ENCODE measurements around the gene PPM1L. TPM values are rescaled to one million over a fixed set of nuclear protein-coding genes. Genes with fewer than 3 reads are reported as not detected.

Gene PPM1L
- total RNA-seq, 1 experiment from 2014 or later = 13.2 TPM

DNA sequence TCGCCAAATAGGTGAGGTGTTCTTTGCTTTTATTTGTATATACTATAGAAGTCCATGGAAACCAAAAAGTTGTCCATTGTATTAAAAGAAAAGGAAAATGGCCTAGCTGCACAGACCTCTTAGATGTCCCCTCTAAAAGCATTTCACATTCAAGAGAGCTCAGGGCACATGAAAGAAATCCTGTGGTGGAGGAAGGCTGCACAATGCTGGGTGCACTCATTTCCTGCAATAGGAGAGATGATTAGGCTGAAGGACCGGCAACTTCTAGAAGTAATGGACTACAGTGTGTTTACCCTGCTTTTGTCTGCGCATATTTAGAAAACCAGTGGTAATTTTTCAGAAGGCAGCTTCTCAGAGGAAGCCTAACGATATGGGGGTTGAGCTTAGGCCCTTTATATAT lies 25.4 kb downstream of the PPM1L start:
- ChIA-PET RAD21 (ENCODE audit: low non-redundant PET in 1 of 2, low total read pairs in 2 of 2, uncharacterized antibody in 2 of 2, unreplicated experiment in 2 of 2) (no interaction called here), POLR2A (no interaction called here), CTCF (no interaction called here)
- no peak overlapping the region for H3K4me3 ChIP-seq (replicated peaks in 1 of 2; ENCODE audit: low read depth in 1 of 2, low read length in 2 of 2)
- no peak overlapping the region for H3K9ac ChIP-seq (ENCODE audit: low read length)
- ATAC-seq (no peak), DNase-seq (ENCODE audit: low read depth, low spot score) (no peak)
- TF ChIP-seq EZH2phosphoT487 (IDR thresholded peaks at IDR 0.05; ENCODE audit: borderline replicate concordance) = no peak
- no peak for TF ChIP-seq CBX3 (IDR thresholded peaks at IDR 0.05; ENCODE audit: low read depth)
- TF ChIP-seq CEBPB (IDR thresholded peaks at IDR 0.05; ENCODE audit: low read depth) = no peak
- TF ChIP-seq FOSL1 (IDR thresholded peaks at IDR 0.05; ENCODE audit: low read depth) = no peak
- TF ChIP-seq SP1 (IDR thresholded peaks at IDR 0.05; ENCODE audit: low read depth) = no peak
- no peak for TF ChIP-seq EGR1 (IDR thresholded peaks at IDR 0.05; ENCODE audit: low read depth)
- TF ChIP-seq ZFX (IDR thresholded peaks at IDR 0.05) = no peak
- no peak for TF ChIP-seq SRF (IDR thresholded peaks at IDR 0.05; ENCODE audit: low read depth)
- no peak for TF ChIP-seq ZBTB33 (IDR thresholded peaks at IDR 0.05; ENCODE audit: extremely low read depth, insufficient replicate concordance, low read length)
- TF ChIP-seq ELF1 (IDR thresholded peaks at IDR 0.05; ENCODE audit: borderline replicate concordance, low read depth) = no peak
- H3K9me3 ChIP-seq (ENCODE audit: control insufficient read depth in 1 of 2, insufficient read depth in 1 of 2, low read depth in 1 of 2, low read length in 2 of 2) = no peaks in the 10 kb centered on the region
- H3K27ac ChIP-seq (ENCODE audit: low read depth, low read length) = no peak overlapping the region
- peaks cover 8 to 15% of the 10 kb centered on the region in 2 experiments; a peak in 3 of 4 replicates for H3K4me1 ChIP-seq (ENCODE audit: control insufficient read depth in 1 of 2, insufficient read depth in 2 of 2, low read length in 2 of 2)
- H3K4me2 ChIP-seq (ENCODE audit: low read length) = no peak overlapping the region
- no TSS peak for BruUV-seq (replicated peaks)
- no peak overlapping the region for H2AFZ ChIP-seq (ENCODE audit: low read depth, low read length, poor library complexity, severe bottlenecking)
- no peaks in the 10 kb centered on the region for H3K27me3 ChIP-seq (ENCODE audit: insufficient read depth, low read length)
- H3K9me2 ChIP-seq (ENCODE audit: insufficient read depth) = no peaks in the 10 kb centered on the region
- no peaks in the 10 kb centered on the region for H3K36me3 ChIP-seq (ENCODE audit: control insufficient read depth in 1 of 2, insufficient read depth in 2 of 2, low read length in 2 of 2)
- intact Hi-C loops (cut with micrococcal nuclease) = no loop called here
- no peaks in the 10 kb centered on the region for H4K20me1 ChIP-seq (ENCODE audit: insufficient read depth)
- H3K79me2 ChIP-seq (ENCODE audit: insufficient read depth, low read length) = no peaks in the 10 kb centered on the region

- DNase-seq (ENCODE audit: low read depth, low spot score) (no peak), ATAC-seq (no peak)
- no peaks in the 10 kb centered on the region for H3K9me2 ChIP-seq (ENCODE audit: insufficient read depth)
- intact Hi-C loops (cut with micrococcal nuclease) = no loop called here
- H3K27ac ChIP-seq (ENCODE audit: low read depth, low read length) = no peak overlapping the region
- no TSS peak for BruUV-seq (replicated peaks)
- no peaks in the 10 kb centered on the region for H3K27me3 ChIP-seq (ENCODE audit: insufficient read depth, low read length)
- ChIA-PET CTCF (no interaction called here), POLR2A (no interaction called here), RAD21 (ENCODE audit: low non-redundant PET in 1 of 2, low total read pairs in 2 of 2, uncharacterized antibody in 2 of 2, unreplicated experiment in 2 of 2) (no interaction called here)
- H2AFZ ChIP-seq (ENCODE audit: low read depth, low read length, poor library complexity, severe bottlenecking) = no peak overlapping the region
- no peaks in the 10 kb centered on the region for H4K20me1 ChIP-seq (ENCODE audit: insufficient read depth)
- H3K4me1 ChIP-seq (ENCODE audit: control insufficient read depth in 1 of 2, insufficient read depth in 2 of 2, low read length in 2 of 2) = peaks cover 8 to 15% of the 10 kb centered on the region in 2 experiments; a peak in 3 of 4 replicates
- H3K79me2 ChIP-seq (ENCODE audit: insufficient read depth, low read length) = no peaks in the 10 kb centered on the region
- H3K4me3 ChIP-seq (replicated peaks in 1 of 2; ENCODE audit: low read depth in 1 of 2, low read length in 2 of 2) = no peak overlapping the region
- H3K9ac ChIP-seq (ENCODE audit: low read length) = no peak overlapping the region
- H3K9me3 ChIP-seq (ENCODE audit: control insufficient read depth in 1 of 2, insufficient read depth in 1 of 2, low read depth in 1 of 2, low read length in 2 of 2) = no peaks in the 10 kb centered on the region
- no peak overlapping the region for H3K4me2 ChIP-seq (ENCODE audit: low read length)
- no peaks in the 10 kb centered on the region for H3K36me3 ChIP-seq (ENCODE audit: control insufficient read depth in 1 of 2, insufficient read depth in 2 of 2, low read length in 2 of 2)
- TF ChIP-seq, protein P1, sequence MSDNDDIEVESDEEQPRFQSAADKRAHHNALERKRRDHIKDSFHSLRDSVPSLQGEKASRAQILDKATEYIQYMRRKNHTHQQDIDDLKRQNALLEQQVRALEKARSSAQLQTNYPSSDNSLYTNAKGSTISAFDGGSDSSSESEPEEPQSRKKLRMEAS (IDR thresholded peaks at IDR 0.05) = no peak
- TF ChIP-seq ZBTB33 (IDR thresholded peaks at IDR 0.05; ENCODE audit: extremely low read depth, insufficient replicate concordance, low read length) (no peak), RAD21 (IDR thresholded peaks at IDR 0.05; ENCODE audit: low read depth) (no peak), POLR2AphosphoS5 (IDR thresholded peaks at IDR 0.05; ENCODE audit: low read depth, low read length) (no peak), EGR1 (IDR thresholded peaks at IDR 0.05; ENCODE audit: low read depth) (no peak), YY1 (IDR thresholded peaks at IDR 0.05; ENCODE audit: extremely low read depth, insufficient replicate concordance, low read depth, low read length) (no peak)
- TF ChIP-seq, protein P2, sequence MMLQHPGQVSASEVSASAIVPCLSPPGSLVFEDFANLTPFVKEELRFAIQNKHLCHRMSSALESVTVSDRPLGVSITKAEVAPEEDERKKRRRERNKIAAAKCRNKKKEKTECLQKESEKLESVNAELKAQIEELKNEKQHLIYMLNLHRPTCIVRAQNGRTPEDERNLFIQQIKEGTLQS (IDR thresholded peaks at IDR 0.05) = no peak
- TF ChIP-seq, protein P3, sequence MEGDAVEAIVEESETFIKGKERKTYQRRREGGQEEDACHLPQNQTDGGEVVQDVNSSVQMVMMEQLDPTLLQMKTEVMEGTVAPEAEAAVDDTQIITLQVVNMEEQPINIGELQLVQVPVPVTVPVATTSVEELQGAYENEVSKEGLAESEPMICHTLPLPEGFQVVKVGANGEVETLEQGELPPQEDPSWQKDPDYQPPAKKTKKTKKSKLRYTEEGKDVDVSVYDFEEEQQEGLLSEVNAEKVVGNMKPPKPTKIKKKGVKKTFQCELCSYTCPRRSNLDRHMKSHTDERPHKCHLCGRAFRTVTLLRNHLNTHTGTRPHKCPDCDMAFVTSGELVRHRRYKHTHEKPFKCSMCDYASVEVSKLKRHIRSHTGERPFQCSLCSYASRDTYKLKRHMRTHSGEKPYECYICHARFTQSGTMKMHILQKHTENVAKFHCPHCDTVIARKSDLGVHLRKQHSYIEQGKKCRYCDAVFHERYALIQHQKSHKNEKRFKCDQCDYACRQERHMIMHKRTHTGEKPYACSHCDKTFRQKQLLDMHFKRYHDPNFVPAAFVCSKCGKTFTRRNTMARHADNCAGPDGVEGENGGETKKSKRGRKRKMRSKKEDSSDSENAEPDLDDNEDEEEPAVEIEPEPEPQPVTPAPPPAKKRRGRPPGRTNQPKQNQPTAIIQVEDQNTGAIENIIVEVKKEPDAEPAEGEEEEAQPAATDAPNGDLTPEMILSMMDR (IDR thresholded peaks at IDR 0.05 in 2 of 3, conservative IDR thresholded peaks at IDR 0.05 in 1 of 3; ENCODE audit: borderline replicate concordance in 1 of 3, insufficient read depth in 1 of 3, low read depth in 2 of 3, low read length in 2 of 3) = no peak
These were observed 25.8 kb downstream of the PPM1L start for GRCh38 chr3:160781863-160782262.

All from HCT116 (cell line).